ENCODE results near the gene PRTFDC1.
A peak's percentile ranks its signal among the peaks of the same experiment; 100 is the strongest.

Gene PRTFDC1

GRCh38 chr10:24952143-24952706, at the start of gene PRTFDC1:
TSS of gene PRTFDC1 (minus strand) at chr10:24952606. CDS start at chr10:24952575, 31 bp downstream.
- peak within 1 kb of the TSS; percentile 87 for H3K27ac ChIP-seq
- no peaks in the 10 kb centered on the region for H3K9me3 ChIP-seq (ENCODE audit: control insufficient read depth, low read length)
- peak within 1 kb of the TSS; percentile 86 for H3K4me2 ChIP-seq (ENCODE audit: low read length)
- H3K27me3 ChIP-seq (ENCODE audit: control insufficient read depth, insufficient read depth, low read length), result no peaks in the 10 kb centered on the region
- no peaks in the 10 kb centered on the region for H3K79me2 ChIP-seq
- H3K9ac ChIP-seq, result peak within 1 kb of the TSS; percentile 51
- no peaks in the 10 kb centered on the region for H3K36me3 ChIP-seq (ENCODE audit: control insufficient read depth, insufficient read depth, low read length)
- peak within 1 kb of the TSS; percentile 64 for H3K4me3 ChIP-seq (ENCODE audit: low read depth, low read length)
- TF ChIP-seq, protein P1, sequence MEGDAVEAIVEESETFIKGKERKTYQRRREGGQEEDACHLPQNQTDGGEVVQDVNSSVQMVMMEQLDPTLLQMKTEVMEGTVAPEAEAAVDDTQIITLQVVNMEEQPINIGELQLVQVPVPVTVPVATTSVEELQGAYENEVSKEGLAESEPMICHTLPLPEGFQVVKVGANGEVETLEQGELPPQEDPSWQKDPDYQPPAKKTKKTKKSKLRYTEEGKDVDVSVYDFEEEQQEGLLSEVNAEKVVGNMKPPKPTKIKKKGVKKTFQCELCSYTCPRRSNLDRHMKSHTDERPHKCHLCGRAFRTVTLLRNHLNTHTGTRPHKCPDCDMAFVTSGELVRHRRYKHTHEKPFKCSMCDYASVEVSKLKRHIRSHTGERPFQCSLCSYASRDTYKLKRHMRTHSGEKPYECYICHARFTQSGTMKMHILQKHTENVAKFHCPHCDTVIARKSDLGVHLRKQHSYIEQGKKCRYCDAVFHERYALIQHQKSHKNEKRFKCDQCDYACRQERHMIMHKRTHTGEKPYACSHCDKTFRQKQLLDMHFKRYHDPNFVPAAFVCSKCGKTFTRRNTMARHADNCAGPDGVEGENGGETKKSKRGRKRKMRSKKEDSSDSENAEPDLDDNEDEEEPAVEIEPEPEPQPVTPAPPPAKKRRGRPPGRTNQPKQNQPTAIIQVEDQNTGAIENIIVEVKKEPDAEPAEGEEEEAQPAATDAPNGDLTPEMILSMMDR (IDR thresholded peaks at IDR 0.05), result no peak
- H3K4me1 ChIP-seq, result peaks cover 13% of the 10 kb centered on the region
- H2AFZ ChIP-seq, result peak within 1 kb of the TSS; percentile 95

- no peaks in the 10 kb centered on the region for H3K79me2 ChIP-seq
- no peak overlapping the region for H3K9ac ChIP-seq
- no peak overlapping the region for H2AFZ ChIP-seq
- H3K4me2 ChIP-seq (ENCODE audit: low read length), result no peak overlapping the region
- no peaks in the 10 kb centered on the region for H3K9me3 ChIP-seq (ENCODE audit: control insufficient read depth, low read length)
- H3K27me3 ChIP-seq (ENCODE audit: control insufficient read depth, insufficient read depth, low read length), result no peaks in the 10 kb centered on the region
- H3K4me3 ChIP-seq (ENCODE audit: low read depth, low read length), result no peak overlapping the region
- TF ChIP-seq, protein P1 (IDR thresholded peaks at IDR 0.05), result no peak
- H3K4me1 ChIP-seq, result no peaks in the 10 kb centered on the region
- no peaks in the 10 kb centered on the region for H3K36me3 ChIP-seq (ENCODE audit: control insufficient read depth, insufficient read depth, low read length)
- no peak overlapping the region for H3K27ac ChIP-seq
Observed at GRCh38 chr10:24998044-24998443, 45.6 kb upstream of the PRTFDC1 start.

DNA sequence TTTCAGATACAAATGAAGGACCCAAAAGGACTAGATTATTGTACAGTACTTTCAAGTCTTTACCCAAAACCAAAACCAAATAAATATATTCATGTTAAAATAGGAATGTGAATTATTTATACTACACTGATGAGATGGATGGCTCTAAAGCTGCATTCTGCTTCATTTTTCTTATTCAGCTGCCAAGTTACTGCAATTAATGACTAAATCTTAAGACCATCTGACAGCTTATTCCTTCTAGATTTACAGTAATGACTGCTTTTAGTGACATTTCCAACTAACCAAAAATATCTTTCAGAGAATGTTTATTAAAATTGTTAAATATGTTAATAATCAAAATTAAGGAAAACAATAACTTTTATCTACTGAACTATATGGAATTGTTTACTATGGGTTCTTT, 42.7 kb upstream of the PRTFDC1 start:
- no peaks in the 10 kb centered on the region for H3K9me3 ChIP-seq (ENCODE audit: control insufficient read depth, low read length)

DNA sequence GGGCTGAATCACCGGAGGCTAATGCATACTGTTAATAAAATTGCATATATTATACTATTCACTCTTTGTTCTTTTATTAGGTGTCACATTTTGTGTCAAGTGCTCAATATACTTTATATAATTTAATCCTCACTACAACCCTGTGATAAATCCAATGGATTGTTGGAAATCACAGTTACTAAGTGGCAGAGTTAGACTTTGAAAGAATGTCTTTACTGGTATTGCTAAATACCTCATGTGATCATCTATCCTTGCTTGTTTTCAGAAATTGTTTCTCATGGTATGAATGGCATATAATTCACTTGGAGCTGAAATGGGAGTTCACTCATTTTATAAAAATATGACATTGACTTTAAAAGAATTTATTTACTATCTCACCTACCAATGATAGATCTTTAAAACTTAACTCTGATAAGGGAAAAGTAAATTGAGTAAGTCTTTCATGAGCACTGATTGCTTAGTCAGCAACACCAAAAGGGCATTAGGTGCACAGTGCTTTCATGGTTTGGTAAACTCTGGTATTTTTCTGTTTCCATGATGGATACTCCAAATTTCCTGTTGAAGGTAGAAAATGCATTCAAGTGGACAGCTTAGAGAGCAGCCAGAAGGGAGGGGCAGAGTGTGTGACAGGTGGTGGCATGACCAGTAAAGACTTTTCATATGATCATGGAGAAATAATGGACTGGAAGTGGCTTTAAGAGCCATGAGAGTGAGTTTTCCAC, 41.0 kb upstream of the PRTFDC1 start:
- no peak overlapping the region for H3K27ac ChIP-seq
- H3K79me2 ChIP-seq, result no peaks in the 10 kb centered on the region
- no peak overlapping the region for H2AFZ ChIP-seq
- TF ChIP-seq, protein P1 (IDR thresholded peaks at IDR 0.05), result no peak
- H3K36me3 ChIP-seq (ENCODE audit: control insufficient read depth, insufficient read depth, low read length), result no peaks in the 10 kb centered on the region
- peak overlapping the region; percentile 9 for H3K4me2 ChIP-seq (ENCODE audit: low read length)
- H3K27me3 ChIP-seq (ENCODE audit: control insufficient read depth, insufficient read depth, low read length), result no peaks in the 10 kb centered on the region
- H3K4me1 ChIP-seq, result no peaks in the 10 kb centered on the region
- no peak overlapping the region for H3K9ac ChIP-seq
- no peaks in the 10 kb centered on the region for H3K9me3 ChIP-seq (ENCODE audit: control insufficient read depth, low read length)
- no peak overlapping the region for H3K4me3 ChIP-seq (ENCODE audit: low read depth, low read length)

More for the DNA sequence above, 42.7 kb upstream of the PRTFDC1 start:
- Histone ChIP-seq H3K27me3 (ENCODE audit: control insufficient read depth, insufficient read depth, low read length) (no peaks in the 10 kb centered on the region), H3K27ac (no peak overlapping the region), H3K4me2 (ENCODE audit: low read length) (no peak overlapping the region), H3K79me2 (no peaks in the 10 kb centered on the region), H2AFZ (no peak overlapping the region), H3K4me3 (ENCODE audit: low read depth, low read length) (no peak overlapping the region), H3K4me1 (no peaks in the 10 kb centered on the region), H3K9ac (no peak overlapping the region), H3K36me3 (ENCODE audit: control insufficient read depth, insufficient read depth, low read length) (no peaks in the 10 kb centered on the region)
- TF ChIP-seq, protein P1 (IDR thresholded peaks at IDR 0.05), result no peak
